Measurements from ENCODE around the gene SUN5. TPM values are rescaled to one million over a fixed set of nuclear protein-coding genes. Genes with fewer than 3 reads are reported as not detected.

SUN5 gene
- total RNA-seq, 3 donors from 2014 or later = not detected

DNA sequence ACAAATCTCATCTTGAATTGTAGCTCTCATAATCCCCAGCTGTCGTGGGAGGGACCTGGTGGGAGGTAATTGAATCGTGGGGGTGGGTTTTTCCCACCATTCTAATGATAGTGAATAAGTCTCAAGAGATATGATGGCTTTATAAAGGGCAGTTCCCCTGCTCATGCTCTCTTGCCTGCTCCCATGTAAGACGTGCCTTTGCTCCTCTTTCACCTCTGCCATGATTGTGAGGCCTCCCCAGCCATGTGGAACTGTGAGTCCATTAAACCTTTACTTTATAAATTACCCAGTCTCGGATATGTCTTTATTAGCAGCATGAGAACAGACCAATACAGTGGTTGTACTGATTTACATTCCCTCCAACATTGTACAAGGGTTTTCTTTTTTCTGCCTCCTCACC is 69.7 kb downstream of the SUN5 start:
- H3K36me3 ChIP-seq = no peaks in the 10 kb centered on the region
- intact Hi-C loops (cut with DNase I; ENCODE audit: low total_unique reads) = no loop called here
- H3K4me3 ChIP-seq = no peak overlapping the region
- H3K4me1 ChIP-seq = no peaks in the 10 kb centered on the region
- H3K9me3 ChIP-seq = no peaks in the 10 kb centered on the region
- TF ChIP-seq POLR2A (IDR thresholded peaks at IDR 0.05) (no peak), POLR2AphosphoS5 (IDR thresholded peaks at IDR 0.05) (no peak)
- TF ChIP-seq, protein P1, sequence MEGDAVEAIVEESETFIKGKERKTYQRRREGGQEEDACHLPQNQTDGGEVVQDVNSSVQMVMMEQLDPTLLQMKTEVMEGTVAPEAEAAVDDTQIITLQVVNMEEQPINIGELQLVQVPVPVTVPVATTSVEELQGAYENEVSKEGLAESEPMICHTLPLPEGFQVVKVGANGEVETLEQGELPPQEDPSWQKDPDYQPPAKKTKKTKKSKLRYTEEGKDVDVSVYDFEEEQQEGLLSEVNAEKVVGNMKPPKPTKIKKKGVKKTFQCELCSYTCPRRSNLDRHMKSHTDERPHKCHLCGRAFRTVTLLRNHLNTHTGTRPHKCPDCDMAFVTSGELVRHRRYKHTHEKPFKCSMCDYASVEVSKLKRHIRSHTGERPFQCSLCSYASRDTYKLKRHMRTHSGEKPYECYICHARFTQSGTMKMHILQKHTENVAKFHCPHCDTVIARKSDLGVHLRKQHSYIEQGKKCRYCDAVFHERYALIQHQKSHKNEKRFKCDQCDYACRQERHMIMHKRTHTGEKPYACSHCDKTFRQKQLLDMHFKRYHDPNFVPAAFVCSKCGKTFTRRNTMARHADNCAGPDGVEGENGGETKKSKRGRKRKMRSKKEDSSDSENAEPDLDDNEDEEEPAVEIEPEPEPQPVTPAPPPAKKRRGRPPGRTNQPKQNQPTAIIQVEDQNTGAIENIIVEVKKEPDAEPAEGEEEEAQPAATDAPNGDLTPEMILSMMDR (IDR thresholded peaks at IDR 0.05) = no peak
- H3K27me3 ChIP-seq = no peaks in the 10 kb centered on the region
- no peak overlapping the region for H3K27ac ChIP-seq
- no peak for DNase-seq (ENCODE audit: low spot score in 2 of 2)

Other genes with a start within 250 kb of the SUN5 start
- 1 to 10 TPM in 2 of 3 donors, under 1 TPM in 1; 0.96 to 2.0 (median 1.8) TPM for gene DNMT3B, start 242.0 kb downstream of the SUN5 start, total RNA-seq
- gene MAPRE1, start 184.5 kb downstream of the SUN5 start, total RNA-seq = 10 to 100 TPM; 70.4 to 85.9 (median 78.0) TPM
- under 1 TPM in 1 of 3 donors, not detected in 2; 0.32 TPM for gene EFCAB8, start 145.5 kb downstream of the SUN5 start, total RNA-seq
- 1 to 10 TPM in 1 of 3 donors, under 1 TPM in 1, not detected in 1; 0.98 to 1.0 TPM for gene BPIFB2, start 3.3 kb upstream of the SUN5 start, total RNA-seq
- gene BPIFB6, start 27.2 kb upstream of the SUN5 start, total RNA-seq = not detected
- gene BPIFB3, start 49.5 kb upstream of the SUN5 start, total RNA-seq = not detected
- not detected for gene BPIFB4, start 75.2 kb upstream of the SUN5 start, total RNA-seq
- not detected for gene BPIFA2, start 163.7 kb upstream of the SUN5 start, total RNA-seq
- not detected for gene BPIFA3, start 212.9 kb upstream of the SUN5 start, total RNA-seq
- gene BPIFA1, start 231.6 kb upstream of the SUN5 start, total RNA-seq = not detected

Measured in breast epithelium (tissue), 4 donors.